ENCODE measurements around the gene ONECUT2. TPM values are rescaled to one million over a fixed set of nuclear protein-coding genes. Genes with fewer than 3 reads are reported as not detected.

ONECUT2 gene
- total RNA-seq, 1 experiment from 2014 or later = 0.86 TPM

- POLR2A ChIA-PET = no interaction called here
- H3K36me3 Mint-ChIP-seq (ENCODE audit: insufficient read depth, unreplicated experiment) = no peaks in the 10 kb centered on the region
- H3K27ac Mint-ChIP-seq (ENCODE audit: unreplicated experiment) = no peak overlapping the region
- TF ChIP-seq CTCF (IDR thresholded peaks at IDR 0.05; ENCODE audit: insufficient read depth in 1 of 2, low read depth in 1 of 2, low read length in 1 of 2, severe bottlenecking in 1 of 2, unreplicated experiment in 1 of 2) = no peak
- no peaks in the 10 kb centered on the region for H3K27me3 Mint-ChIP-seq (ENCODE audit: insufficient read depth, unreplicated experiment)
- BruUV-seq (replicated peaks) = no TSS peak
- DNase-seq = no peak
- H3K27me3 ChIP-seq (replicated peaks; ENCODE audit: control insufficient read depth, insufficient read depth, low read length) = no peaks in the 10 kb centered on the region
- no peaks in the 10 kb centered on the region for H3K4me1 Mint-ChIP-seq (ENCODE audit: low read depth, unreplicated experiment)
- intact Hi-C loops (cut with micrococcal nuclease; ENCODE audit: unreplicated experiment) = no loop called here
- H3K4me3 Mint-ChIP-seq (ENCODE audit: unreplicated experiment) = no peak overlapping the region
- H3K4me3 ChIP-seq (ENCODE audit: low read depth, low read length) = no peak overlapping the region
- no peaks in the 10 kb centered on the region for H3K4me1 ChIP-seq
- H3K36me3 ChIP-seq (ENCODE audit: control insufficient read depth, insufficient read depth, low read length) = no peaks in the 10 kb centered on the region
- CTCF ChIA-PET = no interaction called here
- no peaks in the 10 kb centered on the region for H3K9me3 ChIP-seq
- H3K9me3 Mint-ChIP-seq (ENCODE audit: unreplicated experiment) = no peaks in the 10 kb centered on the region
These were observed 9.2 kb downstream of the ONECUT2 start for GRCh38 chr18:57444301-57444759.

DNA sequence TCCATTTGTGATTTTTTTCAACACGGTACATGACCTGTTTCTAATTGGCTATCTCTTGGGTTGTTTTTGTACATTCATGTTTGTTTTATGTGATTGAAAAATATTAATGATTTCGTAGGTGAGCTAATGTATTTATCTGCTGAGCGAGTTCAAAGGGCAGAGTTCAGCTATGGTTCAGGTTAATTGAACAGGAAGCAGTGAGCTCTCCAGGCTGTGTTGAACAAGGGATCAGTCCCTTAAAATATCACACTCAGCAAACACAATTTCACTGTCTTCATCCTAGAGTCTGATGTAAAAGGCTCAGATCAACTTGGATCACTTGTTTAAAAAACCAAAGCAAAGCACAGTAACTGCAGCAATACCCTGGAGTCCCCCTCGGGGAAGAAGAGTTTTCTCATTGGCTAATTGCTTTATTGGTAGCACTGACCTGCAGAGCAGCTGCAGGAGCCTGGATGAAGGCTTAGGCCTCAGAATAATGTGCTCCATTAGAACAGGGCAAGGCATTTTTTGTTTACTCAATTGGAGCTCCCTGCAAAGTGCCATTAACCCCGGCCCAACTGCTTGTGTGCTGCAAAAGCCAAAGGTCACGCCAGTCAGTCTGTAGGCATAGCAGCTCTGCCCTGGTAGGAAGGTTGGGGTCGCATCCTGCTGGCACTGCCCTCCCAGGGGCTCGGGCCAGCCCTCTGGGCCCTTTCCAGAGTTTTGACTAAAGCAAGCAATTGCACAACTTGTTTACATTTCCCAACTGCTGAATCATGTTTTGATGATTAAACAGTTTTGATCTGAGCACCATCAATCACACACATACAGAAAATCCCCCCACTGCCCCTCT lies 10.5 kb downstream of the ONECUT2 start:
- no peak overlapping the region for H3K4me3 ChIP-seq (ENCODE audit: low read depth, low read length)
- no peak overlapping the region for H3K4me3 Mint-ChIP-seq (ENCODE audit: unreplicated experiment)
- no peaks in the 10 kb centered on the region for H3K36me3 Mint-ChIP-seq (ENCODE audit: insufficient read depth, unreplicated experiment)
- H3K4me1 ChIP-seq = no peaks in the 10 kb centered on the region
- TF ChIP-seq CTCF (IDR thresholded peaks at IDR 0.05; ENCODE audit: insufficient read depth in 1 of 2, low read depth in 1 of 2, low read length in 1 of 2, severe bottlenecking in 1 of 2, unreplicated experiment in 1 of 2) = no peak
- intact Hi-C loops (cut with micrococcal nuclease; ENCODE audit: unreplicated experiment) = no loop called here
- POLR2A ChIA-PET = no interaction called here
- no TSS peak for BruUV-seq (replicated peaks)
- CTCF ChIA-PET = no interaction called here
- H3K27ac Mint-ChIP-seq (ENCODE audit: unreplicated experiment) = no peak overlapping the region
- no peaks in the 10 kb centered on the region for H3K27me3 ChIP-seq (replicated peaks; ENCODE audit: control insufficient read depth, insufficient read depth, low read length)
- H3K36me3 ChIP-seq (ENCODE audit: control insufficient read depth, insufficient read depth, low read length) = no peaks in the 10 kb centered on the region
- H3K27me3 Mint-ChIP-seq (ENCODE audit: insufficient read depth, unreplicated experiment) = no peaks in the 10 kb centered on the region
- no peaks in the 10 kb centered on the region for H3K9me3 ChIP-seq
- no peaks in the 10 kb centered on the region for H3K9me3 Mint-ChIP-seq (ENCODE audit: unreplicated experiment)
- no peak for DNase-seq
- no peaks in the 10 kb centered on the region for H3K4me1 Mint-ChIP-seq (ENCODE audit: low read depth, unreplicated experiment)

DNA sequence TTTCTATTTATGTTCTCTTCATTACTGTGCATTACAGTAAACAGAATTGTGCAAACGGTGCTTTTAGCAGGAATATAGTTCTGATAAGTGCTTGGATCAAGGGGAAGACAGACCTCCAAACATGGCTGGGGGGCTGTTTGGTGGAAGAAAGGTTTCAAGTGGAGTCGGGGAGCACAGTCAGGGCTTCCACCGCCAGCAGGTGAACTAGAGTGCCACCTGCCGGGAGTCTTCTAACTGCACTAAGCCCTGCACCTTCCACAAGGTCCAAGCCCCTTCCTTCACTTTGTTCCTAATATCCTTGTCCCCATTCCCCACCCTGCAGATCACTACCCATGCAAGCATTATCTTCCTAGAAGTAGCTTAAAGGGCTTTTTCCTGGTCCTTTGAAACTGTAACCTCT lies 11.1 kb downstream of the ONECUT2 start:
- Mint-ChIP-seq H3K4me3 (ENCODE audit: unreplicated experiment) (no peak overlapping the region), H3K27me3 (ENCODE audit: insufficient read depth, unreplicated experiment) (no peaks in the 10 kb centered on the region), H3K4me1 (ENCODE audit: low read depth, unreplicated experiment) (no peaks in the 10 kb centered on the region), H3K27ac (ENCODE audit: unreplicated experiment) (no peak overlapping the region), H3K9me3 (ENCODE audit: unreplicated experiment) (no peaks in the 10 kb centered on the region), H3K36me3 (ENCODE audit: insufficient read depth, unreplicated experiment) (no peaks in the 10 kb centered on the region)
- DNase-seq = no peak
- ChIA-PET POLR2A (no interaction called here), CTCF (no interaction called here)
- H3K4me3 ChIP-seq (ENCODE audit: low read depth, low read length) = no peak overlapping the region
- no peaks in the 10 kb centered on the region for H3K27me3 ChIP-seq (replicated peaks; ENCODE audit: control insufficient read depth, insufficient read depth, low read length)
- no peaks in the 10 kb centered on the region for H3K9me3 ChIP-seq
- no peaks in the 10 kb centered on the region for H3K4me1 ChIP-seq
- TF ChIP-seq CTCF (IDR thresholded peaks at IDR 0.05; ENCODE audit: insufficient read depth in 1 of 2, low read depth in 1 of 2, low read length in 1 of 2, severe bottlenecking in 1 of 2, unreplicated experiment in 1 of 2) = no peak
- intact Hi-C loops (cut with micrococcal nuclease; ENCODE audit: unreplicated experiment) = no loop called here
- no peaks in the 10 kb centered on the region for H3K36me3 ChIP-seq (ENCODE audit: control insufficient read depth, insufficient read depth, low read length)
- no TSS peak for BruUV-seq (replicated peaks)
